ENCODE measurements around the gene PDF.
"Not testable (repeated sequence)": the region's sequence is repeated elsewhere in the genome, so short reads cannot be mapped to it uniquely, and the experiment has no call there.

The PDF gene

DNA sequence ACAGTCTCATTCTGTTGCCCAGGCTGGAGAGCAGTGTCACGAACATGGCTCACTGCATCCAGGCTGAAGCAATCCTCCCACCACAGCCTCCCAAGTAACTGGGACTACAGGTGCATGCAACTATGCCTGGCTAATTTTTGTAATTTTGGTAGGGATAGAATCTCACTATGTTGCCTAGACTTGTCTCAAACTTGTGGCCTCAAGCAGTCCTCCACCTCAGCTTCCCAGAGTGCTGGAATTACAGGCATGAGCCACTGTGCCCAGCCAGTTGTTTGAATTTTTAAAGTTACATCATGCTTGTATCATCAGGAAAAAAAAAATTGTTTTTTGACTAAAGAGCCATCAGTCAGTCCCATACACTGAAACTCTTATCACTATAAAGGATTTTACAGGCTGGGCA is 36.3 kb downstream of the PDF start:
- Histone ChIP-seq H3K27me3 (ENCODE audit: control insufficient read depth, insufficient read depth, low read length) (no peaks in the 10 kb centered on the region), H3K4me1 (ENCODE audit: control insufficient read depth, insufficient read depth, low read length) (no peaks in the 10 kb centered on the region), H3K4me2 (ENCODE audit: low read length) (no peak overlapping the region), H3K9me3 (replicated peaks; ENCODE audit: low read length) (no peaks in the 10 kb centered on the region), H3K9ac (ENCODE audit: low read depth, low read length) (no peak overlapping the region), H3K4me3 (ENCODE audit: low read length) (no peak overlapping the region), H3K36me3 (ENCODE audit: insufficient read depth, low read length) (peaks cover 3% of the 10 kb centered on the region)

- no peak overlapping the region for H3K9ac ChIP-seq (ENCODE audit: low read depth, low read length)
- no peaks in the 10 kb centered on the region for H3K9me3 ChIP-seq (replicated peaks; ENCODE audit: low read length)
- H3K4me3 ChIP-seq (ENCODE audit: low read length) = no peak overlapping the region
- H3K4me2 ChIP-seq (ENCODE audit: low read length) = no peak overlapping the region
- H3K4me1 ChIP-seq (ENCODE audit: control insufficient read depth, insufficient read depth, low read length) = no peaks in the 10 kb centered on the region
- H3K27me3 ChIP-seq (ENCODE audit: control insufficient read depth, insufficient read depth, low read length) = no peaks in the 10 kb centered on the region
- peaks cover 3% of the 10 kb centered on the region for H3K36me3 ChIP-seq (ENCODE audit: insufficient read depth, low read length)
Observed at GRCh38 chr16:69293401-69293800, 37.0 kb downstream of the PDF start.

- not testable (repeated sequence) for H3K9me3 ChIP-seq (replicated peaks; ENCODE audit: low read length); H3K4me2 ChIP-seq (ENCODE audit: low read length); H3K27me3 ChIP-seq (ENCODE audit: control insufficient read depth, insufficient read depth, low read length); H3K4me1 ChIP-seq (ENCODE audit: control insufficient read depth, insufficient read depth, low read length); H3K4me3 ChIP-seq (ENCODE audit: low read length); H3K36me3 ChIP-seq (ENCODE audit: insufficient read depth, low read length); H3K9ac ChIP-seq (ENCODE audit: low read depth, low read length)
Observed at GRCh38 chr16:69291657-69292056, 38.7 kb downstream of the PDF start.

DNA sequence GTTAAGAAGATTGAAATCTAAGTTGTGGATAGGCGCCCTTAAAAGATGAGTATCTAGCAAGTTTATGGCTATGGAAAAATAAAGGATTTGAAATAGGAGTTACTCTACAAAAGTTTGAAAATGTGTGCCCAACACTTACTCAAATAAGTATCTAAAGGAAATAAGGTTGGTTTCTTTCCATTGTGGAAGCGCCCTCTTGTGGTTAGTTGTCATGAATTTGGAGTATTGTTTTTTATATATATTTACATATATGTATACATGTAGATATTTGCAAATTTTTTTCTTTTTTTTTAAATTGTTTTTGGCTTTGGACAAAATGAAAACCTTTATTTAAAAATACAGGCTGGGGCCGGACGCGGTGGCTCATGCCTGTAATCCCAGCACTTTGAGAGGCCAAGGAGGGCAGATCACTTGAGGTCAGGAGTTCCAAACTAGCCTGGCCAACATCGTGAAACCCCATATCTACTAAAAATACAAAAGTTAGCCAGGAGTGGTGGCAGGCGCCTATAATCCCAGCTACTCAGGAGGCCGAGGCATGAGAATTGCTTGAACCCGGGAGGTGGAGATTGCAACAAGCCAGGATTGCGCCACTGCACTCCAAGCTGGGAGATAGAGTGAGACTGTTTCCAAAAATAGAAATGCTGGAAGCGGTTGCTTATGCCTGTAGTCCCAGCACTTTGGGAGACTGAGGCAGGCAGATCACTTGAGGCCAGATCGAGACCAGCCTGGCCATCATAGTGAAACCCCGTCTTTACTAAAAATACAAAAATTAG is 43.3 kb downstream of the PDF start:
- peaks cover 7% of the 10 kb centered on the region for H3K4me1 ChIP-seq (ENCODE audit: control insufficient read depth, insufficient read depth, low read length)
- H3K9ac ChIP-seq (ENCODE audit: low read depth, low read length) = peak overlapping the region; percentile 22
- H3K4me3 ChIP-seq (ENCODE audit: low read length) = no peak overlapping the region
- no peaks in the 10 kb centered on the region for H3K27me3 ChIP-seq (ENCODE audit: control insufficient read depth, insufficient read depth, low read length)
- no peak overlapping the region for H3K4me2 ChIP-seq (ENCODE audit: low read length)
- H3K36me3 ChIP-seq (ENCODE audit: insufficient read depth, low read length) = peaks cover 16% of the 10 kb centered on the region
- no peaks in the 10 kb centered on the region for H3K9me3 ChIP-seq (replicated peaks; ENCODE audit: low read length)

GRCh38 chr16:69285240-69285639 is 45.1 kb downstream of the PDF start:
- no peak overlapping the region for H3K9ac ChIP-seq (ENCODE audit: low read depth, low read length)
- peaks cover 16% of the 10 kb centered on the region for H3K36me3 ChIP-seq (ENCODE audit: insufficient read depth, low read length)
- no peaks in the 10 kb centered on the region for H3K9me3 ChIP-seq (replicated peaks; ENCODE audit: low read length)
- no peak overlapping the region for H3K4me2 ChIP-seq (ENCODE audit: low read length)
- H3K4me3 ChIP-seq (ENCODE audit: low read length) = no peak overlapping the region
- H3K27me3 ChIP-seq (ENCODE audit: control insufficient read depth, insufficient read depth, low read length) = no peaks in the 10 kb centered on the region
- H3K4me1 ChIP-seq (ENCODE audit: control insufficient read depth, insufficient read depth, low read length) = peaks cover 7% of the 10 kb centered on the region

- no peak overlapping the region for H3K4me2 ChIP-seq (ENCODE audit: low read length)
- H3K27me3 ChIP-seq (ENCODE audit: control insufficient read depth, insufficient read depth, low read length) = no peaks in the 10 kb centered on the region
- no peak overlapping the region for H3K9ac ChIP-seq (ENCODE audit: low read depth, low read length)
- no peak overlapping the region for H3K4me3 ChIP-seq (ENCODE audit: low read length)
- H3K9me3 ChIP-seq (replicated peaks; ENCODE audit: low read length) = no peaks in the 10 kb centered on the region
- H3K4me1 ChIP-seq (ENCODE audit: control insufficient read depth, insufficient read depth, low read length) = peaks cover 7% of the 10 kb centered on the region
- H3K36me3 ChIP-seq (ENCODE audit: insufficient read depth, low read length) = peaks cover 16% of the 10 kb centered on the region
Observed at GRCh38 chr16:69283851-69284250, 46.5 kb downstream of the PDF start.

GRCh38 chr16:69277413-69277812 is 53.0 kb downstream of the PDF start:
- no peaks in the 10 kb centered on the region for H3K36me3 ChIP-seq (ENCODE audit: insufficient read depth, low read length)
- H3K4me1 ChIP-seq (ENCODE audit: control insufficient read depth, insufficient read depth, low read length) = peaks cover 39% of the 10 kb centered on the region
- no peaks in the 10 kb centered on the region for H3K27me3 ChIP-seq (ENCODE audit: control insufficient read depth, insufficient read depth, low read length)
- H3K4me2 ChIP-seq (ENCODE audit: low read length) = no peak overlapping the region
- no peak overlapping the region for H3K4me3 ChIP-seq (ENCODE audit: low read length)
- H3K9me3 ChIP-seq (replicated peaks; ENCODE audit: low read length) = no peaks in the 10 kb centered on the region
- no peak overlapping the region for H3K9ac ChIP-seq (ENCODE audit: low read depth, low read length)
